Stimulated activated CD4-positive, alpha-beta T cell treated with anti-CD3 and anti-CD28 coated beads, TNF-alpha, amount 100 ng/mL, for 4 hours (primary cell): Measurements from ENCODE around the gene CA10.

Experiments
- DNase-seq, 3 experiments: peaks; one replicate each; pipeline ENCODE4 v3.0.0-alpha.2; 2020; ENCODE audit warnings: low read depth in 3 of 3

Gene CA10

DNA sequence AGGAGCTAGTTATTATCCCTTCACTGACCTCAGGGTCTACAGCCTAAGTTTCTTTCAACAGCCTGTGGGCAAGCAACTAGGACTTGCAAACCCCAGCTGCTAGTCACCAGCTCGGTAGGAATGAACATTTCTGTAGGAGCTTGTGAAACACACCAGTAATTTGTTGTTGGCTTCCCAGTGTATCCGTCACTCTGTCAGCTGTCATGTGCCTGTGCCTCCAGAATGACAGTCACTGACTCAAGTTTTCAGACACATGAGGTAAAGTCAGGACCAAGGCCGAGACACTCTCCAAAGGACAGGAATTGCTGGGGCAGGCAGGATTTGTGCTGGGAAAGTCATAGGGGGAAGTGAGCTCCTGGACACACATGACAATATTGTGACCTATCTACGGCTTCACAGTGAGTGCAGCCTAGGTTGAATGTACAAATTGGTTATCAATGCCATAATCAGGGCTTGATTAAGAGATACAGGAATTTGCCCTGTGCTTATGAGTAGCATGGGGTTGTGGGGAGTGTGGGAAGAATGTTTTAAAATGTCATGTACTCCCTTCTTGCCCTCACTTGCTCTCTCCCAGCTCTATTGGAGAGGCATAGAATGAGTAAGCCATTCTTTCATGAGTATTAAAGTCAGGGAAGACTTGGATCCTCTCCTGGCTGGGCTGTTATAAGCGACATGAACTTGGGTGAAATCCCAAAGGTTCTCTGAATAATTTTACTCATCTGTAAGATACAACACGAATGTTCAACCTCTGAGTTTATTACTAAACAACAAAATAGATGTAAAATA, 506.8 kb downstream of the CA10 start:
- no peak for DNase-seq

DNA sequence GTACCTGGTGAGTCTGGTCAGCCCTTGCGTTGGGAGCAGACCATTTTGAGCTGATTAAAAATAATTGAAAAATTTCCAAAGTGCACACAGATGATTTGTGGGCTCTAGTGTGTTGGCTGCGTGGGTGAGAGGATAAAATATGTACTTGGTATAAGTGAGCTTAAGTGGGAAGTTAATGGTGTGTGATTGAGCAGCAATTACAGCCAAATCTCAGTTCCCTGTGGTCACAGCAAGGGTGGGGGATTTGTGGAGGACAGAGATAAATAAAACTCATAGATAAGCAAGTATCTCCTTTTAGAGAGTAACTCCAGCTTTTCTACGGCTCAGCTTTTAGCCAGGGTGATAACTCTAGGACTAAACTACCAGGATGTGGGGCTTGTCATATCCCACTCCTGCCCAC, 507.7 kb downstream of the CA10 start:
- DNase-seq, result no peak

DNA sequence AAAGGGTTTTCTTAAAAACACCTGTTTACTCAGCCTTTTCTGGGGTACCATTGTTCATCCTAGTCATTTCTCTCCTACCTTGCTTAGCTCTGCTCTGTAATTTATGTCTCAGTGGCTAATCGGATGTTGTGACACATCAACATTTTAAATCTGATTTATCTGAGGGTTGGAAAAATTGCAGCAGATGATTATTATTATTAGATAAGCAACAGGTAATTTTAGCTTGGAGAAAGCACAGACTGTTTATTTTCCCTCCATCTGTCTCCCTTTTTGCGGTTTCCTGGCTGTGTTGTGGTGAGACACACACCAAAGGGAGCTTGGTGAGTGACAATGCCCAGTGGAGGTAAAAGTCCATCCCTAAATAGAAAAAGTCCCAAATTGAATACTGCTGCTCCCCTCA, 508.3 kb downstream of the CA10 start:
- DNase-seq, result no peak

DNA sequence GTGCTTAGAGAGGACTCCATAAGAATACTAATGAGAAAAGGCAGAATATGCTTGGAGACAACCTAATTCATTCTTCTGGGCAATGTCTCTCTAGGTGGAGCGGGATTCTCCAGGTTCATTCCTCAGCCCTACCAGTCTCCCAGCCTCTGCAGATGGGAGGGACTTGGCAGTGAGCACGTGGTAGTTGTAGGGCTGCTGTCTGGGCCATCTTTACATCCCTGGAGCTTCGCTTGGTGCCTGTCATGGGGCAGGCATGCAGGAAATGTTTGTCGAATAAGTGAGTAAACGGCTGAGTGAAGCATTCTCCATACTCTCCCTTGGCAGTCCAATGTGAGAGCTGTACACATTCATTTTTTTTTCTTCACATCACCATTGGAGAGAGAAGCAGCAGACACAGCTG, 510.7 kb downstream of the CA10 start:
- no peak for DNase-seq

- no peak for DNase-seq
These were observed 511.4 kb downstream of the CA10 start for GRCh38 chr17:51647067-51647466.

DNA sequence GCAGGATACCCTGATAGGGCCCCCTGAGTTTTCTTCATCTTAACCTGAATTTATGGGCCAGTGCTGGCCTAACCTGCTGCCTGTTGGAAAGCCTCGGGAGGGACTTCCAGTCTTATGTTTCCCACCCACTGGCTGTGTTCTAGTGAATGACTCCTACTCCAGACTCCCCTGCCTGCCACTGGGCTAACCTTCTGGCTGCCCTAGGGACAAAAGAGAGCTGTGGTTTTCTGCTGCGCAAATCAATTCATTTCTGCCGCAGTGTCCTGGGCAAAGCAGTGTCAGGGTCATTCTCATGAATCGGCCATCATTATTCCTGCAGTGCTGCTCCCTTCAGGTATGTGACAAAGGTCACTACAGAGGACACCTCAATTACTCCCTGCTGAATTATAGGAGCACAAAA, 512.0 kb downstream of the CA10 start:
- DNase-seq, result no peak

GRCh38 chr17:51645056-51645455, 513.5 kb downstream of the CA10 start:
- DNase-seq, result no peak

DNA sequence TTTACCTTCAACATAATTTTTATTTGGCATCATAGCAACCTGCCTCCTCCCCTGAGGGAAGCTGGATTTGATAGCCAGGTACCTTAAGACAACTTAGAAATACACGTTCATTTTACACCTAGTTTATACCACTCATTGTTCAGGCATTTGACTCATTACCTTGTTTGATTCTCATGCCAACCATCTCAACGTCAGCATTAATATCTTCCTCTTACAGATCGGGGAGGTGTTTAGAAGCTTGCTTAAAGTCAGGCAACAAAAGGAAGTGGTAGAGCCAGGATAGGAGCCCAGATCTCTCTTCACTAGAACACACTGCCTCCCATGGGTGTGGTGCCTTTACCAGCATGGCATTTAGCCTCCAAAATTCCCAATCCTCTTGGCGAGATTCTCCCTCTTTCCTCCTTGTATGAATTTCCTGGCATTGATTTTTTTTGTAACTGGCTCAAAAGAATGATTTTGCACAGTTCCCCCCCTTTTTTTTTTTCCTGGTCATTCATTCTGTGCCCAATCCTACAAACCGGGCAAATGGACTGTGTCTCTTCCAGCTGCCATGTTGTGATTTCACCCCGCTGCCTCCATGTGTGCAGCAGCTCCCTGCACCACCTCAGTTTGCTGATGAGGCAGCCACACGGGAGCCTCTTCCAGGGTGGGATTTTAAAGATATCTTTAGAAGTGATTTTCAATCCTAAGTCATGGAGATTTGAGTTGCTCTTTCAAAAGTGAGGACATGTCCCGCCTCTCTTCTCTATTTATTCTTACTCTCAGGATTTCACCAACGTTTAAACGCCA, 514.6 kb downstream of the CA10 start:
- no peak for DNase-seq

DNA sequence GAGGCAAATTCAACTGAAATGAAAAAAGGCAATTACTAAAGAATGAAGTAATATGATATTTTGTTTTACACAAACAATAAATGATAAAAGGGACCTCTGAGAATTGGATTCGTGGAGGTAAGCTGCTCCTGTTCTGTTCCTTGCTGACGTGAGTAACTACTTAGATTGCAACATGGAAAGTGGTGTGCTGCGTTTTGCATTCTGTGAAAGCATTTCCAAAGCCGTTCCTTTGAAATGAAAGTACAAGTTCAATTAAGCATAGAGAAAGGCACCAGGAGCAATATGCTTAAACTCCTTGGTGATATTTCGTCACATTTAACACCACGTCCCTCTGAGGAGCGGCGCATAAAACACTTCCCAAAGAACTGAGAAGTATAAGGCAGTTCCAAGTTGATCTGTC, 516.5 kb downstream of the CA10 start:
- no peak for DNase-seq

GRCh38 chr17:51640108-51640622, 518.3 kb downstream of the CA10 start:
- DNase-seq, result no peak

- no peak for DNase-seq
These were observed 519.5 kb downstream of the CA10 start for GRCh38 chr17:51638971-51639370.

DNA sequence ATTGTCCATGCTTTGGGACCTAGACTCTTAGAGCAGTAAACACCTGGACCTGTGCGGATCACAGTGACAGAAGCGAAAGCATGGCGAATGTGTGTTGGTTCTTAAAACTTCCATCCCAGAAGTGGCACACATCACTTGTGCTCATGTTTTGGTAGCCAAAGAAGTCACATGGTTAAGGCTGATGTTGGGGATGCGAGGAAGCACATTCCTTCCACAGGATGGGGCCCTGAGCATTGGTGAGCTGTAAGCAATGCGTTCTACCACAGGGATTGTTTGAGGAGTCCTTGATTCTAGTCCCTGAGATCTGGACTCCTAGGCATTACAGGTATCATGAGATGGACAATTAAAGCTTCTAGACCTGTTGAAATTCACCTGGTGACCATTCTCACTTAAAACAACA, 522.2 kb downstream of the CA10 start:
- DNase-seq, result no peak

GRCh38 chr17:51630101-51630671, 528.3 kb downstream of the CA10 start:
- DNase-seq, result no peak

DNA sequence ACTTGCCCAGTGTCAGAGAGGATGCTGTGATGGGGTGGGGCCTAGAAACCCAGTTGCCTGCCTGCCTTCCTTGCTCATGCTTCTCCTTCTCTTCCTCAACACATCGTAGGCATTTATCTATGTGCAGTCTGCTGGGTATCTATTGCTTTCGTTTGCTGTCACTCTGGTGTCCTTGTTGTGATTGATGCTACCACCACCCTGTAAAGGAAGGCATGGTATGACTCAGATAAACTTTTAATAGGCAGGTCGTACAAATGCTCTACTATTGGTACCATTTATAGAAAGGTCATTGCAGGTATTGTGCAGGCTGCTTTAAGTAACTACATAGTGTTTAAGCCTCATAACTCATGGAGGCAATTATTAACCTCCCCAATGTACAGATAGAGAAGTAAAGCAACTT, 529.3 kb downstream of the CA10 start:
- no peak for DNase-seq

DNA sequence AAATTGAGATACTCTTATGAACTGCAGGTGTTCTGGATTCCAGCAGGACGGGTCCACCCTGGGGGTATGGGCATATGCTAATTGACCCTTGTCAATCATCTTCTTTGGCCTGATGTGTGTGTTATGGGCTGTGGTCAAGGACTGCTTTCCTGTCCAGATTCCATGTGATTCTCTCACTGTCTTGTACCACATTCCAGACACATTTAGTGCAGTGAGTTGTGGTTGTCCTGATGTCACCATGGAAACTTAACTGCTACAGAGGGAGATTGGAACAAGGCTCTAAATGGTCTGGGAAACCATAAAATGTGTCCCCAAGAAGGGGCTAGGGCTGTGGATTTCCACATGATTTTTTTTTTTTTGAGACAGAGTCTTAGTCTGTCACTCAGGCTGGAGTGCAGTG, 530.7 kb downstream of the CA10 start:
- DNase-seq, result no peak

DNA sequence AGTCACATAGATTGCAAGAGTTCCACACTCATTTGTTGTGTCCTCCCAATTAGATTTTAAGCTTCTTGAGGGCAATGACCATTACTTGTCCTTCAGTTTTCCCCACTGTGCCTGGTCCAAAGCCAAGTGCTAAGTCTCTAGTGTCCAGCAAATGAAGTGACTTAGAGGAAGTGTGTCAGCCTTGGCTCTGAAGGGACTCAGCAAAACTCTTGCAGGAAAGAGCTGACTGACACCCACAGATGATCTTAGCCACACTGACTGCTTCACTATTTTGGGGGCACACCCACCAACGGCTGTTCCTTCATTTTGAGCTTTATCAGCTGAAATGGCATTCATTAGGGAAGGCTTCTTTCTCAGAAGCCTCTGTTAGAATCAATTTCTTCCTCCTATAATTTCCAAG, 540.0 kb downstream of the CA10 start:
- no peak for DNase-seq

DNA sequence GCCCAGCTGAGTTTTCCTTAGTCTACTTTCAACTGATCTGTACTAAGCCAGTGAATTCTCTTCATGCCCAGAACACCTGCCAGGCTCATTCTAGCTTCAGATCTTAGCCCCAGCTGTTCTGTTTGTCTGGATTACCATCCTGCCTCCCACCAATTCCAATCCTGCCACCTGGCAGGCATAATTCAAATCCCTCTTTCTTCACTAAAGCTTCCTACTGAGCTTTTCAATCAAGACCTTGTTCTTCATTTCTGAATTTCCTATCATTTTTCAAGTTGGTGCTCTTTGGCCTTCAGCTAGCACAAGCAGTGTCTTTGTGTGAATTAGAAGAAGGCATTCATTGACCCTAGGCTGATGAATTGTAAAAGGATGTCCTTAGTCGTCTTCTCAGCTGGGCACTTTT, 540.5 kb downstream of the CA10 start:
- DNase-seq, result no peak

GRCh38 chr17:51613255-51613654, 545.3 kb downstream of the CA10 start:
- no peak for DNase-seq

GRCh38 chr17:51612692-51613091, 545.8 kb downstream of the CA10 start:
- no peak for DNase-seq

- no peak for DNase-seq
These were observed 546.9 kb downstream of the CA10 start for GRCh38 chr17:51611585-51611984.

- DNase-seq, result no peak
These were observed 547.7 kb downstream of the CA10 start for GRCh38 chr17:51610834-51611233.

DNA sequence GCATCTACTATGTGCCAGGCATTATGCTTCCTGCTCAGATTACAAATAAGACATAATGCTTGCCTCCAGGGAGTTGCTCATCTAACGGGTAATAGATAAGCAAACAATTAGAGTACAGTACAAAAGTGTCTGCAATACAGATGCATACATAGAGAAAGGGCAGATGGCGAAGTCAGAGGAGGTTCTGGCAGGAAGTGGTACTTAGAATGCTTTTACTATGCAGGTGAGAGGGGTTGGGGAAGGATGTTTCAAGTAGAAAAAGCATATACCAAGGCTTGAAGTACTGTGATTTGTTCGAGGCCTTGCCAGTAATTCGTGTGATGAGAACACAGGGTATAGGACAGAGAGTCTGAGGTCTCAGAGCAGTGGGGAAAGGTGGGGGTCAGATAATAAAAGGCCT, 548.4 kb downstream of the CA10 start:
- DNase-seq, result no peak
